ENCODE data around the gene PRKX.
"Not testable (repeated sequence)": the region's sequence is repeated elsewhere in the genome, so short reads cannot be mapped to it uniquely, and the experiment has no call there.

DNA sequence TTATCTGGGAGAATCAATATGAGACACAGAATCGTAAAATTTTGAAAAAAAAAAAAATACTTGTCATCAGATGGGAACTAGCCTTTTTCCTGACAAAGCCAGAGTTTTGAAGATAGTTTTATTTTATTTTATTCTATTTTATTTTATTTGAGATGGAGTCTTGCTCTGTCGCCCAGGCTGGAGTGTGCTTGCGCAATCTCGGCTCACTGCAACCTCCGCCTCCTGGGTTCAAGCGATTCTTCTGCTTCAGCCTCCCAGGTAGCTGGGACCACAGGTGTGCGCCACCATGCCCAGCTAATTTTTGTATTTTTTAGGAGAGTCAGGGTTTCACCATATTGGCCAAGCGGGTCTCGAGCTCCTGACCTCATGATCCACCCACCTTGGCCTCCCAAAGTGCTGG, 10.0 kb upstream of the PRKX start:
- TF ChIP-seq, protein P1, sequence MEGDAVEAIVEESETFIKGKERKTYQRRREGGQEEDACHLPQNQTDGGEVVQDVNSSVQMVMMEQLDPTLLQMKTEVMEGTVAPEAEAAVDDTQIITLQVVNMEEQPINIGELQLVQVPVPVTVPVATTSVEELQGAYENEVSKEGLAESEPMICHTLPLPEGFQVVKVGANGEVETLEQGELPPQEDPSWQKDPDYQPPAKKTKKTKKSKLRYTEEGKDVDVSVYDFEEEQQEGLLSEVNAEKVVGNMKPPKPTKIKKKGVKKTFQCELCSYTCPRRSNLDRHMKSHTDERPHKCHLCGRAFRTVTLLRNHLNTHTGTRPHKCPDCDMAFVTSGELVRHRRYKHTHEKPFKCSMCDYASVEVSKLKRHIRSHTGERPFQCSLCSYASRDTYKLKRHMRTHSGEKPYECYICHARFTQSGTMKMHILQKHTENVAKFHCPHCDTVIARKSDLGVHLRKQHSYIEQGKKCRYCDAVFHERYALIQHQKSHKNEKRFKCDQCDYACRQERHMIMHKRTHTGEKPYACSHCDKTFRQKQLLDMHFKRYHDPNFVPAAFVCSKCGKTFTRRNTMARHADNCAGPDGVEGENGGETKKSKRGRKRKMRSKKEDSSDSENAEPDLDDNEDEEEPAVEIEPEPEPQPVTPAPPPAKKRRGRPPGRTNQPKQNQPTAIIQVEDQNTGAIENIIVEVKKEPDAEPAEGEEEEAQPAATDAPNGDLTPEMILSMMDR (IDR thresholded peaks at IDR 0.05; ENCODE audit: insufficient read depth, low read length, poor library complexity, severe bottlenecking): not testable (repeated sequence)
- TF ChIP-seq EZH2phosphoT487 (conservative IDR thresholded peaks at IDR 0.05; ENCODE audit: low read length): not testable (repeated sequence)

All from SU-DHL-6 (cell line).